Sciatic nerve (tissue), 2 donors: ENCODE results near the gene GSTM3. TPM values are rescaled to one million over a fixed set of nuclear protein-coding genes. Genes with fewer than 3 reads are reported as not detected.

ENCODE experiments used
- ATAC-seq: fragments of 200-7000 bp; cut with Tn5 transposase; one replicate; pipeline ENCODE4 v1.9.1; 2020; ENCODE audit warnings: mild to moderate bottlenecking, moderate library complexity
- DNase-seq: peaks from one replicate; pipeline ENCODE4 v3.0.0-alpha.2; 2020; ENCODE audit warnings: low spot score
- intact Hi-C: fragments of 100-400 bp; cut with DNase I; formaldehyde crosslinking; loops from one replicate; pipeline ENCODE4 v1.14.2; 2022
- total RNA-seq: library from RNA; stranded (reverse); fragmentation: NEBNext Ultra II Directional; extraction: Animal tissue kit (Norgen Biotek cat#: 25700); gene quantifications from one replicate; pipeline ENCODE4 v1.2.1, GENCODE V29; 2021
- donor health status: DM: no; HTN: no; CAD: no.
- donor health status: DM: no; HTN: no; CAD: no.

Gene GSTM3
- 104 TPM for total RNA-seq

DNA sequence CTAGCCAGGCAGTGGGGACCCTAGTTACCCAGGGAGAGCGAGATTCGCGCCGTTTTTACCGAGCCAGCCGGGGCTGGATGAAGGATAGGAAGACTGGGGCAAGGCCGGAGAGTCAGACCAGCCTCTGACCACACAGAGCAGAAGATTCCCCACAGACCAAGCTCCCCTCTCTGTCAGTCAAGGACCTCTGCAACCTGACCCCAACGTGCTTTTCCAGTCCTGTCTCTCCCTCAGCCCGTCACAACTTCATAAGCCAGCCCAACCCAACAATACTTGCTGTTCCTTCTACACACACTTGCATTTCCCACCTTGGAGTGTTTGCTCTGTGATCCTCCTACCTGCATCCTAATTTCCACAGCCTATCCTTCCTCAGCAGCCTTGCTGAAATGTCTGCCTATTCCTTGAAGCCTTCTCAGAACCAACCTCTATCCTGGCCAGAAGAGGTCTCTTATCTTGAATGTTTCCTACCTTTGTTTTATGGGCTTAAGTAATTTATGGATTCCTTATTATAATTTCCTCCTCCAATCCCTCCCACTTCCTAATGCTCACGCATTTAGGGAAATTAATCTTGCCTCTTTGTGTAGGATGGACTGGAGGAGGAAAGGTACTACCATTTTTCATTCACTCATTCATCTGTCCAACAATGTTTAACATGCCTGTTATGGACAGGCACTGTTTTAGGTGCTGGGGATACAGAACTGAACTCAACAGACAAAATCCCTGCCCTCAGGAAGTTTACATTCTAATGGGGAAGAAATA, at the start of gene GSTM3:
Gene GSTM3, minus strand, starts transcription at position 424 of the 759 bp plus-strand sequence. CDS start 751 bp downstream, outside the sequence.
- intact Hi-C loops = no loop called here
- ATAC-seq (peak; percentile 40), DNase-seq (no peak)

- intact Hi-C loops = no loop called here
- DNase-seq (no peak), ATAC-seq (no peak)
These were observed 49.5 kb upstream of the GSTM3 start for GRCh38 chr1:109790329-109790728.

DNA sequence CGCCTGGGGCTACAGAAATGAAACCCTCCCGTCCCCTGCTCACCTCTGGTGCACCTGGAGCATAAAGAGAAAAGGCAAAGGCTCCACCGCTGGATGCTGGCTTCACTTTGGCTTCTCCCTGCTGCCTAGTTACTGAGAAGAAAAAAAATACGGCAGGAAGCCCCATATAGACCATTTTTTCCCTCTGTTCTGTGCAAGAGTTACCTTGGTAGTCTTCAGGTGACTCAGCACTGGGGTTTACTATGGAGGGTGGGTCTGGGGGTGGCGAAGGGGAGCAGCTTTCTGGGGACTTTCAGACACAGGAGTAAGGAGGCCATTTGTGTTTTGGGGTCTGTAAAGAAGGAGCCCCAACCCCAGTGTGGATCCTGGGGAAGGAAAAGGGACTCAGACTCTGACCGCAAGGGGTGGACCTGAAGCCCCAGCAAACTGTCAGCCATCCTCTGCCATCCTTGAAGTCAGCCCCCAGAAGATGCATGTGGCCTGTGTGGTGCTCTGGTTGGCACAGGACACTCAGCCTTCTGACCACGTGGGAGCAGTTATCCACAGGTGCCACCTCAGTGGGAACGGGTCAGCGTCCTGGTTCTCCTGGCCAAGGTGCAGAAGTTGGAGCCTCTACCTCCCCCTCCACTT, 48.8 kb upstream of the GSTM3 start:
- ATAC-seq = no peak
- DNase-seq = peak; percentile 27
- intact Hi-C loops = no loop called here

GRCh38 chr1:109788695-109789521, 48.1 kb upstream of the GSTM3 start:
- ATAC-seq (no peak), DNase-seq (peak; percentile 47)
- intact Hi-C loops = no loop called here

- peak; percentile 55 for DNase-seq
- ATAC-seq = no peak
- intact Hi-C loops = no loop called here
These were observed 47.2 kb upstream of the GSTM3 start for GRCh38 chr1:109787845-109788601.

DNA sequence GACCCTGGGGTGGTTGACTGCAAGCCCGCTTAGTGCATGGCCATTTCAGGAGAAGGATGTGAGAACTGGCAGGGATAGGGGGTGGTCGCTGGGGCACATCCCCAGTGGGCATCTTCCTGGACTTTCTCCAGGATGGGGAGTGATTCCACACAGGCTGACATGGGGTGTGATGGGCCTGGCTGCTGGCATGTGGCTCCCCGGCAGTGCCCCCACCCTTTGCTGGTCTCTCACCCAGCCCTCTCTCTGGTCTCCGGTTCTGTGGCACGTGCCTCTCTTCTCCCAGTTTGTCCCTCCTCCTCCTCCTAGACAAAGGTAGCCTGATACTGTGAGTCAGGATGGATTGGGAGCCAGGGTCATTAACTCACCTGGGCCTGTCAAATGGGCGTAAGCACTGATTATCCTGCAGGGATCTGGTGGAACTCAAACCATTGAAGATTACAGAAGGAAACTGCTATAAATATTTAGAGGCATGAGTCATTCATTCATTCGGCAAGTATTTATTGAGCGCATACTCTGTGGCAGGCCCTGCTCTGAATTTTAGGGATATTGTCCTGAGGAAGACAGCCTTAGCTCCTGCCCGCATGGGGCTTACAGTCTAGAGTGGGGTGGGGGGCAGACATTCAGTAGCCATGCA, 46.5 kb upstream of the GSTM3 start:
- intact Hi-C loops = no loop called here
- DNase-seq (peak; percentile 49), ATAC-seq (no peak)

DNA sequence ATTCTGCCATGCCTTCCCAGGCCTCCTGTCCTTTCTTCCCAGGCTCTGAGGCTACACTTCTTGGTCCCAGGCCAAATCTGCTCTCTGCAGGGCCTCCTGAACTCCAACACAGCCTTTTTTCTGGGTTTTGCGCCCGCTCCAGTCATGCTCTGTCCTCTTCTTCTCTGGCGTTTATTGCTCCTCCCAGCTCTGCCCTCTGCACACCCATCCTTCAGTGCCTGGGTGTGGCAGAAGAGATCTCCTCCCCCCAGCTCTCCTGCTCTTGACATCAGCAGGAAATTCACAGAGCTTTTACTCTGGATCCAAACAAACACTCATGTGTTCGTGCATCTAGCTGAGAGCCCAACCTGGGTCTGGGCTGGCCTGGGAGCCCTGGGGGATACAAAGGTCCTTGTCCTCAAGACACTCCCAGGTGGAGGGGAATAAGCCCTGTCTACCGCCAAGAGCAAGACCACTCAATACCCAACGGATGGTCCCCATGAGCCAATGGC, 45.7 kb upstream of the GSTM3 start:
- peak; percentile 56 for ATAC-seq
- DNase-seq = peak; percentile 57
- intact Hi-C loops = no loop called here

GRCh38 chr1:109786112-109786480, 45.3 kb upstream of the GSTM3 start:
- DNase-seq (peak; percentile 19), ATAC-seq (no peak)
- intact Hi-C loops = no loop called here

- intact Hi-C loops = no loop called here
- DNase-seq (peak; percentile 37), ATAC-seq (no peak)
These were observed 44.7 kb upstream of the GSTM3 start for GRCh38 chr1:109785446-109786111.

DNA sequence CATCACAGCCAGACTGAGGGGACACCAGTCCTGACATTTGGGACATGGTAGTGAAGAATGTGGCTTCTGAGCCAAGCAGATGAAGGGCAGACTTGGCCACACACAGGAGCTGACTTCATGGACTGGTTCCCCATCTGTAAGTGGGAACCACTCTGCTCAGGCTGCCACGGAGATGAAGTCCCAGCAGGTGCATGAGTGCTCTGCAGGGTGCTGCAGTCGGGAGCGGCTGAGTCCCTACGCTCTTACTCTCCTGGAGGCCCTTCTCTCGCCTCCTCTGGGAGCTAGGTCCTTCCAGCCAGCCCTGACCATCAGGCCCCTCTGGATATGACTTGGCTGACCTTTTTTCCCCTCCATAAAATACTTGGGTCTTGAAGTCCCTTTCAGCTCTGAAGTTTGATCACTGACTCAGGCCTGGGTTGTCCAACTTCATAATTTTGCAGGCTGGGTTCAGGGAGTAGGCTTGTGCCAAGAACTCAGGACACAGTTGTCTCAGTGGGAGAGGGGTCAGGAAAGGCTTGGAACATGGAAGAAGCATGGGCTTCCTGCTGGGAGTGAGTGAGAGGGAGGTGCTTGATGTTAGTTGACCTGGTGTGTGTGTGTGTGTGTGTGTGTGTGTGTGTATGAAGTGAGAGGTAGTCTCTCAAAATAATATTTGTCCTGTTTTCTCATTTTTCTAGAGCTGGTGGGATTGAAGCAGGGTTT, 43.9 kb upstream of the GSTM3 start:
- intact Hi-C loops = loop anchor here (5.0 kb wide), 1 partner anchor 902 kb away; no protein-coding TSS in a partner anchor
- peak; percentile 31 for ATAC-seq
- DNase-seq = peak; percentile 17

DNA sequence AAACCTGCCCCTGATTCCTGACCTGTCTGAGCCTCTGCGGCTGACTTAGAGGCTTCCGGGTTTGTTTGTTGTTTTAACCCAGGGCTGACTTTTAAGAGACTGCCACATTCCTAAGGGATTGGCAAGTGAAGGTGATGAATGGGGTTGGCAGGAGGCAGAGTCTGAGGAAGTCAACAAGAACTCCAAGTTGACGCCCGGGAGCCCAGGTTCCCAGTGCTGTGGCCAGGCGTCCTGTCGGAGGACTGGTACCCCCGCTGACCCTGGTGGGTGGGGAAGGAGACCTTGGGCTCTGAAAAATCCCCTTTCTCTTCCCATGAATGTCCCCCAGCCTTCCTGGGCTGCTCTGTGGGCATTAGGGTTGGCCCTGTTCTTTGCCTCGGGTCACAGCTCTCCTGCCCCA, 42.6 kb upstream of the GSTM3 start:
- no peak for DNase-seq
- intact Hi-C loops = loop anchor here (5.0 kb wide), 1 partner anchor 901 kb away; no protein-coding TSS in a partner anchor
- peak; percentile 25 for ATAC-seq

GRCh38 chr1:109782927-109783326, 42.1 kb upstream of the GSTM3 start:
- ATAC-seq (peak; percentile 2), DNase-seq (no peak)
- intact Hi-C loops = loop anchor here (5.0 kb wide), 1 partner anchor 901 kb away; no protein-coding TSS in a partner anchor

DNA sequence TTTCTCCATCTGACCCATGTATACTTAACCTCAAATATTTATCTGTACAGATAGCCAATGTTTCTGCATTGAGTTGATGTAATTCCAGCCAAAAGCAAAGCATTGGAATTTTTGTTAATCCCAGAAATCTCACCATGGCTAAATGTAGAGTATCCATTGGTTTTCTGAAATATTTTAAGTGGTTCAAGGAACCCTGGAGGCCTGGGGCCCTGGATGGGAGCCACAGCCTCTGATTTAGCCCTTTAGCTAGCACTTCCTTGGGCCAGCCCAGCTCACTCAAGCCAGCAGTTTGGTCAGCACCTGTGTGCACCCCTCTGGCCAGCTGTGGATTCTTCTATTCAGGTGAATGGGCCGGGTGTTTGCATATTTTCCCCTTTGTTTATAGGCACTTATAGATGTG, 41.7 kb upstream of the GSTM3 start:
- intact Hi-C loops = loop anchor here (5.0 kb wide), 1 partner anchor 900 kb away; no protein-coding TSS in a partner anchor
- ATAC-seq = peak; percentile 59
- DNase-seq = no peak

GRCh38 chr1:109781806-109782205, 41.0 kb upstream of the GSTM3 start:
- DNase-seq = no peak
- ATAC-seq = no peak
- intact Hi-C loops = loop anchor here (5.0 kb wide), 1 partner anchor 900 kb away; no protein-coding TSS in a partner anchor

DNA sequence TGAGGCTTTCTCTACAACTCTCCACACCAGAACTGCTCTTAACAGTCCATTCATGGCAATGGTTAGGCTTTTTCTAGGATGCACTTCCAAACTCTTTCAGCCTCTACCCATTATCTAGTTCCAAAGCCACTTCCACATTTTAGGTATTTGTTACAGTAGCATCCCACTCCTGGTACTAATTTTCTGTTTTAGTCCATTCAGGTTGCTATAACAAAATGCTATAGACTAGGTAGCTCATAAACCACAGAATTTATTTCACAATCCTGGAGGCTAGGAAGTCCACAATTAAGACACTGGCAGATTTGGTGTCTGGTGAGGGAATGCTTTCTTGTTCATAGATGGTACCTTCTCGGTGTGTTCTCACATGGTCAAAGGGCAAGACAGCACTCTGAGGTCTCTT, 40.1 kb upstream of the GSTM3 start:
- ATAC-seq = no peak
- DNase-seq = no peak
- intact Hi-C loops = loop anchor here (5.0 kb wide), 1 partner anchor 899 kb away; no protein-coding TSS in a partner anchor

GRCh38 chr1:109777980-109778625, 37.3 kb upstream of the GSTM3 start:
- ATAC-seq = no peak
- intact Hi-C loops = loop anchor here (2.0 kb wide), 1 partner anchor 203 kb away; no protein-coding TSS in a partner anchor
- peak; percentile 51 for DNase-seq
